HepG2 (cell line): ENCODE measurements around the gene CPZ. TPM values are rescaled to one million over a fixed set of nuclear protein-coding genes. Genes with fewer than 3 reads are reported as not detected.

Source experiments
- CENPT ChIP-seq: sonication (generic); formaldehyde crosslinking; IDR thresholded peaks from 2 replicates; pipeline ENCODE4 v1.8.0; 2022; ENCODE audit warnings: low read depth, mild to moderate bottlenecking, moderate library complexity, missing genetic modification reagents
- E2F1 ChIP-seq: sonication (generic); formaldehyde crosslinking; IDR thresholded peaks from 2 replicates; pipeline ENCODE4 v1.5.0; 2020; ENCODE audit warnings: missing genetic modification reagents
- ETS1 ChIP-seq: sonication (generic); formaldehyde crosslinking; IDR thresholded peaks from 2 replicates; pipeline ENCODE4 v1.4.0; 2020; ENCODE audit warnings: missing genetic modification reagents
- FOXO4 ChIP-seq: sonication (generic); formaldehyde crosslinking; conservative IDR thresholded peaks from 2 replicates; pipeline ENCODE4 v1.8.1; 2023; ENCODE audit warnings: missing genetic modification reagents
- FOXP4 ChIP-seq: sonication (generic); formaldehyde crosslinking; IDR thresholded peaks from 2 replicates; pipeline ENCODE4 v1.4.0; 2020; ENCODE audit warnings: missing genetic modification reagents
- GTF2F1 ChIP-seq: fragments of 150-350 bp; IDR thresholded peaks from 2 replicates; pipeline ENCODE4 v1.6.1; 2014; ENCODE audit warnings: low read length
- HOXA5 ChIP-seq: sonication (generic); formaldehyde crosslinking; IDR thresholded peaks from 2 replicates; pipeline ENCODE4 v1.4.0; 2020; ENCODE audit warnings: missing genetic modification reagents
- MEIS1 ChIP-seq: sonication (generic); formaldehyde crosslinking; IDR thresholded peaks from 2 replicates; pipeline ENCODE4 v1.9.0; 2021; ENCODE audit warnings: mild to moderate bottlenecking, missing genetic modification reagents, moderate library complexity, borderline replicate concordance
- NR2F2 ChIP-seq: IDR thresholded peaks from 2 replicates; pipeline ENCODE4 v1.6.1; 2012; ENCODE audit warnings: low read depth, inconsistent platforms, borderline replicate concordance
- PBX2 ChIP-seq: IDR thresholded peaks from 2 replicates; pipeline ENCODE4 v1.6.1; 2016; ENCODE audit warnings: control low read depth
- PRMT3 ChIP-seq: sonication (generic); formaldehyde crosslinking; IDR thresholded peaks from 2 replicates; pipeline ENCODE4 v1.8.1; 2022; ENCODE audit warnings: low read depth, mild to moderate bottlenecking, moderate library complexity, missing genetic modification reagents, borderline replicate concordance
- SALL2 ChIP-seq: sonication (generic); formaldehyde crosslinking; IDR thresholded peaks from 2 replicates; pipeline ENCODE4 v1.8.1; 2023; ENCODE audit warnings: mild to moderate bottlenecking, missing genetic modification reagents, inconsistent platforms
- SMARCC2 ChIP-seq: fragments of 450-650 bp; IDR thresholded peaks from 2 replicates; pipeline ENCODE4 v1.6.1; 2017; ENCODE audit warnings: antibody characterized with exemption, mild to moderate bottlenecking
- STAG1 ChIP-seq: sonication (generic); formaldehyde crosslinking; IDR thresholded peaks from 2 replicates; pipeline ENCODE4 v1.4.0; 2020; ENCODE audit warnings: missing genetic modification reagents
- TBL1XR1 ChIP-seq: fragments of 150-350 bp; IDR thresholded peaks from 2 replicates; pipeline ENCODE4 v1.6.1; 2014; ENCODE audit warnings: borderline replicate concordance, low read length; ENCODE audit not compliant: partially characterized antibody
- TGIF2 ChIP-seq: IDR thresholded peaks from 2 replicates; pipeline ENCODE4 v1.6.1; 2016; ENCODE audit warnings: control low read depth, missing compliant biosample characterization
- ZBTB38 ChIP-seq: sonication (generic); formaldehyde crosslinking; IDR thresholded peaks from 2 replicates; pipeline ENCODE4 v1.5.1; 2020; ENCODE audit warnings: mild to moderate bottlenecking, missing genetic modification reagents
- ZC3H13 ChIP-seq: sonication (generic); formaldehyde crosslinking; IDR thresholded peaks from 2 replicates; pipeline ENCODE4 v1.8.1; 2023; ENCODE audit warnings: mild to moderate bottlenecking, missing genetic modification reagents, moderate library complexity
- ZNF251 ChIP-seq: sonication (generic); formaldehyde crosslinking; IDR thresholded peaks from 2 replicates; pipeline ENCODE4 v1.9.0; 2021; ENCODE audit warnings: mild to moderate bottlenecking, missing genetic modification reagents
- ZNF557 ChIP-seq: sonication (generic); formaldehyde crosslinking; IDR thresholded peaks from 2 replicates; pipeline ENCODE4 v1.4.0; 2020; ENCODE audit warnings: missing genetic modification reagents
- ZNF616 ChIP-seq: sonication (generic); formaldehyde crosslinking; IDR thresholded peaks from 2 replicates; pipeline ENCODE4 v1.5.0; 2020; ENCODE audit warnings: low read depth, mild to moderate bottlenecking, missing genetic modification reagents
- ZNF766 ChIP-seq: sonication (generic); formaldehyde crosslinking; IDR thresholded peaks from 2 replicates; pipeline ENCODE4 v1.5.0; 2020; ENCODE audit warnings: missing genetic modification reagents, borderline replicate concordance
- polyA plus RNA-seq, 8 experiments: library from polyadenylated mRNA; depleted of rRNA in 3 of 8; stranded (reverse) in 7 of 8; unstranded in 1 of 8; fragments of >200 nt; fragmentation: Illumina TruSeq in 4 of 8; extraction: Trizol in 4 of 8; gene quantifications; 2 replicates each; pipeline versions ENCODE4 v1.2.1 to v1.2.3, GENCODE V29; 2011 to 2016; ENCODE audit warnings: low read depth in 4 of 8, missing spikeins in 1 of 8, mixed read lengths in 1 of 8; ENCODE audit not compliant: insufficient read depth in 1 of 8
- total RNA-seq, 5 experiments: library from RNA; depleted of rRNA; stranded (reverse); fragments of >200 nt; fragmentation: Illumina TruSeq; extraction: Trizol; gene quantifications; 2 replicates each; pipeline ENCODE4 v1.2.3, GENCODE V29; 2016; ENCODE audit warnings: low read depth in 1 of 5

Gene CPZ
- total and polyA plus RNA-seq, 2 of the 13 experiments (the other 11 are each of a cell fraction or from before 2014, with no cell fraction given) = 0.58 to 0.61 TPM

- TF ChIP-seq ETS1 (CRISPR knock-in tag) = no peak
- TF ChIP-seq TBL1XR1 = no peak
- TF ChIP-seq FOXO4 (CRISPR knock-in tag) = no peak
- TF ChIP-seq CENPT = no peak
- no peak for TF ChIP-seq SMARCC2
- no peak for TF ChIP-seq PBX2 (CRISPR knock-in tag)
- TF ChIP-seq ZNF616 (CRISPR knock-in tag) = no peak
- peak; percentile 90 for TF ChIP-seq HOXA5
- no peak for TF ChIP-seq FOXP4 (CRISPR knock-in tag)
- 0 out of 2 replicates have a peak, but pooled peaks have one; percentile 19 for TF ChIP-seq ZBTB38 (CRISPR knock-in tag)
- TF ChIP-seq ZNF766 = no peak
- TF ChIP-seq SALL2 = no peak
- TF ChIP-seq PRMT3 (CRISPR knock-in tag) = 0 out of 2 replicates have a peak, but pooled peaks have one; percentile 67
- no peak for TF ChIP-seq E2F1 (CRISPR knock-in tag)
- TF ChIP-seq ZC3H13 = no peak
- TF ChIP-seq MEIS1 = no peak
- TF ChIP-seq NR2F2 = no peak
- no peak for TF ChIP-seq ZNF251
- peak; percentile 77; the same call in 1 of the 2 replicates for TF ChIP-seq ZNF557 (CRISPR knock-in tag)
- TF ChIP-seq TGIF2 (CRISPR knock-in tag) = peak; percentile 83
- TF ChIP-seq STAG1 = no peak
- TF ChIP-seq GTF2F1 = no peak
Measured at GRCh38 chr4:8580321-8581093, 12.1 kb upstream of the CPZ start, which contains the start of gene GPR78 (continued).
